HG03575 (cell line): Measurements from ENCODE around the gene MDM2.

ENCODE experiments used
- ATAC-seq: cut with Tn5 transposase; IDR thresholded peaks from one replicate; pipeline ENCODE4 v1.9.1; 2021; ENCODE audit not compliant: unreplicated experiment, insufficient number of reproducible peaks, low FRiP score; ENCODE audit errors: extremely low read depth

The MDM2 gene

GRCh38 chr12:68864604-68865003 lies 56.6 kb downstream of the MDM2 start:
- ATAC-seq = no peak

DNA sequence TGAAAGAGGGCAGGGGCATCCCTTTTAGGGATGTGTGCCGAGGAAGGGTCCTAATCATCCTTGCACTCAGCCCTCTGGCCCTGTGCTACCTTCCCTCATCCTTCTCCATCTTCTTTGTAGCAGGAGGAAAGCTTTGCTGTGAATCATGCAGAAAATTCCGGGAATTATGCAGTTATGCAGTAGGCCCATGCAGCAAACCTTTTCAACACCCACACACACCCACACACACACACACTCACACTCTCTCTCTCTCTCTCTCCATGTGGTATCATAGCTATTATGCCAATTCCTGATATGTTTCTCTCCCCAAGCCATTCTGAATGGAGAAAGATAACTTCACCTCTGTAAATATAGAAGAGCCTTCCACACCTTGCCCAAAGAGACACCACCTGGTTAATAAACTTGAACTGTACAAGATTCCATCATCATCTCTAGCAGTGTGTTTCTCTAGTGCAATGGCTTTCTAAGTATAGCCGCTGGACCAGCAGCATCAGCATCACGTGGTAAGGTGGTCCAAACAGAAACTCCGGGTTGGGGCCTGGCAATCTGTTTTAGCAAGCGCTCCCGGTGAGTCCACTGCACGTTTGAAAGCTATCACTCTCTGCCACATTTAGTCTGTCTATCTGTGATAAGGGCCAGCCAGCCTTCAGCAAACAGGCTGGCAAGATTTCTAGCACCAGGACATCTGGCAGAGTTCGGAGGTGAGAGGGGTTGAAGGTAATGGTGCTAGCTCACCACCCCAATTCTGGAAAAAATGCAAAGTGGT lies 57.6 kb downstream of the MDM2 start:
- no peak for ATAC-seq

DNA sequence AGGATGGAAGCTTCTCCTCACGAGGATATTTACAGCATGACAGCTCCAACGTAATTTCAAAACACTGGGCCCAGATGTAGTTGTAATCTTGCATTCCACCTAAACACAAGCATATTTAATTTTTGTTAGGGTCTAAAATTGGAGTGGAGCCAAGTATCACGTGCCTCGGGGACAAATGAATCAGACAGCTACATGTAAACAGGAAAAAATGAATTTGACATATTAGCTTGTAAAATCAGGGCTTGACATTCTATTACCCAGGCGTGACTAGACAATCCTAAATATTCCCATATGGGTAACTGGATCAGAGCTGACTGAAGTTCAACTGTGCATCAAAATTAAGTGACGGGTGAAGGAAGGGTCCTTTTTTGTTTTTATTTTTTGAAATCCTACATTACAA lies 59.0 kb downstream of the MDM2 start:
- ATAC-seq = no peak

- no peak for ATAC-seq
These were observed 59.6 kb downstream of the MDM2 start for GRCh38 chr12:68867606-68868005.

DNA sequence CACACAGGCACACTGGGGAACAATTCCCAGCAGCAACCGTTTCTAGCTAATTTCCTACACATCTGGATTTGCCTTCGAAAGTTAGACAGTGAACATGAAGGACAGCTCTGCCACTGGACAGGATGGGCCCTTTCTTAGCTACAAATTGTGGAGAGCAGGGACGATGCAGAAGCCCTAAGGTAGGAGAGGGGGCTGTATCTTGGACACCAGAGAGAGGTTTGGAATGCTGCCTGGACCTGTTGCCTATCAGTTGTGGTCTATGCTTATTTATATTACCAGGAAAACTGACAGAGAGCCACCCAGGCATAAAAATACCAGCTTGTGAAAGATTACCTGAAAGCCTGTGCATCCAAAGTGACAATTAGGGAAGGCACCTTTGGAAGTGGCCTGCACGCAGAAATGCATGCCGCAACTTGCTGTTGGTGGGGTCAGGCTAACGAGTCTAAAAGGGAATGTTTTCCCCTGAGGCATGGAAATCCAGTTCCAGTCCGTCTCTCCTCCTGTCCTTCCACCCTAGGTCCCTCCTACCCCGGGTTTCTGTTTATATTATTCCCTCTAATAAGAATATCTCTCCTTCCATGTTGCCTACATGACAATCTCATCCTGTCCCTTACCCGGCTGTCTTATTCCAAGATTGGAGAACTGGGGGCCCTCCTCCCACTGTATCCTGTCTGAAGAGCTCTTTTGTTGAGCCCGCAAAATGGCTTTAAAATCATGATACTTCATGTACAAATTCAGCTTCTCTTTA lies 60.2 kb downstream of the MDM2 start:
- no peak for ATAC-seq

DNA sequence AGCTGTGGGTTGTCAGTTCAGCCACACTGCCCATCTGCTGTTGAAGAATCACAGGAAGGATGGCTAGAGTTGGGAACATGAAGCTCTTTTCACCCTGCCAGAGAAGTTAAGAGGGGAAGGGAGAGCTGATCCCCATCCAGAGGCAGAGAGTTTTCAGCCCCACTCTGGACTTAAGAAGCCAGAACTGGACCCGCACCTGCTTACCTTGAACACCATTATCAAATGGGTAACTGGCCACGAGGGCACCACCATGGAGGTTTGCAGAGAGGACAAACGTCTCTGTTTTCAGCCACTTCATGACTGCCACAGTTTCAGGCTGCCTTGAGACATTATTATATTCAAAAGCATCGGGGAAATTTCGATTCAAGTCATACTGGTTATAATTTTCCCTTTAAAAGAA lies 62.0 kb downstream of the MDM2 start:
- ATAC-seq = no peak

GRCh38 chr12:68870443-68870842 lies 62.5 kb downstream of the MDM2 start:
- no peak for ATAC-seq

DNA sequence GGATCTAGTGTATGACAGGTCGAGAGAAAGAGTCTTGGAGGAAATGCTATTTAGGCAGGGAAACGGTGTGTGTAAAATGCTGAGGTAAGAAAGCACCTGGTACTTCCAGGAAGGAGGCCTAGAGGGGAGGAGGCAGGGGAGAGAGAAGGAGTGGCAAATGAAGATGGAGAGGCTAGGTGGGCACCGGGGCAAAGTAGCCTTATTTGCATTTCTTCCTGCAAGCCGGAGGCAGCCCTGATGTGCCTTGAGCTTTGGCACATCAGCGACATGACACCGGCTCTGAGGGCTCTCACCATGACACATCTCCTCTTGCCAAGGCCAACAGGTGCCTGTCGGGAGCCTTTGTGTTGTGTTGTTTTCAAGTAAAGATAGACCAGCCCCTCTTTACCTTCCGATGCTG lies 63.4 kb downstream of the MDM2 start:
- ATAC-seq = no peak

- ATAC-seq = no peak
These were observed 63.9 kb downstream of the MDM2 start for GRCh38 chr12:68871921-68872320.

DNA sequence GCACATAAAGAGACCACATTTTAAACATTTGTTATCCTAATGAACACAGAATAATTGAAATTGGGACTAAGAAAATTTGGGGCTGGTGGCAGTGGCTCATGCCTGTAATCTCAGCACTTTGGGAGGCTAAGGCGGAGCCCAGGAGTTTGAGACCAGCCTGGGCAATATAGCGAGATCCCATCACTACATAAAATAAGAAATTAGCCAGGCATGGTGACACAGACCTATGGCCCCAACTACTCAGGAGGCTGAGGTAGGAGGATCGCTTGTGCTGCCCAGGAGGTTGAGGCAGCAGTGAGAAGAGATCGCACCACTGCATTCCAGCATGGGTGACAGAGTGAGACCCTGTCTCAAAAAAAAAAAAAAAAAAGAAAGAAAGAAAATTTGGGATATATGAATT lies 65.3 kb downstream of the MDM2 start:
- no peak for ATAC-seq

- no peak for ATAC-seq
These were observed 68.5 kb downstream of the MDM2 start for GRCh38 chr12:68876461-68876860.

DNA sequence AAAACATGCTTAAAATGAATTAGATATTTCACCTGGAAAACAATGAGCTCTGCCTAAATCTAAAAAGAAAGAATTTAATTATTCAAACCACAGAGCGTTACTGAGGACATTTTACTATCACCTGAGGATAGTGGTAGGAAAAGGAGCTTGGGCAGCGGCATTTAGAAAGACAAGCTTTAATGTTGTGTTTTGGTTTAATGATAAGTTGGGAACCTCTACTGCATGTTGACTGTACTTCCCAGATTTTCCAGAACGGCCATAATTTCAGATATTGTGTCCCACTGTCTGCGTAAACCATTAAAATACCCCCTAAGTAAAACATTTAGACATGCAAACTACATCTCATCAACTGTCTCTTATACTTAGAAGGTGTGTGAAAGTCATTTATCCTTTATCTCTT lies 69.6 kb downstream of the MDM2 start:
- no peak for ATAC-seq

- ATAC-seq = no peak
These were observed 70.3 kb downstream of the MDM2 start for GRCh38 chr12:68878283-68878682.

DNA sequence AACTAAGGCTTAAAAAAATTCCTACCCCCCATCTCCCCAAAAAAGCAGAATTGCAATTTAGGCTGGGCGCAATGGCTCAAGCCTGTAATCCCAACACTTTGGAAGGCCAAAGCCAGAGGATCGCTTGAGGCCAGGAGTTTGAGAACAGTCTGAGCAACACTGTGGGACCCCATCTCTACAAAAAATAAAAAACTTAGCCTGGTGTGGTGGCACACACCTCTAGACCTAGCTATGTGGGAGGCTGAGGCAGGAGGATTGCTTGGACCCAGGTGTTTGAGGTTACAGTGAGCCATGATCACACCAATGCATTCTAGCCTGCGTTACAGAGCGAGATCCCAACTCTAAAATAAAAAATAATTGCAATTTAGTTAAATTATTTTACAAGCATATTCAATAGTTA lies 70.9 kb downstream of the MDM2 start:
- ATAC-seq = no peak

DNA sequence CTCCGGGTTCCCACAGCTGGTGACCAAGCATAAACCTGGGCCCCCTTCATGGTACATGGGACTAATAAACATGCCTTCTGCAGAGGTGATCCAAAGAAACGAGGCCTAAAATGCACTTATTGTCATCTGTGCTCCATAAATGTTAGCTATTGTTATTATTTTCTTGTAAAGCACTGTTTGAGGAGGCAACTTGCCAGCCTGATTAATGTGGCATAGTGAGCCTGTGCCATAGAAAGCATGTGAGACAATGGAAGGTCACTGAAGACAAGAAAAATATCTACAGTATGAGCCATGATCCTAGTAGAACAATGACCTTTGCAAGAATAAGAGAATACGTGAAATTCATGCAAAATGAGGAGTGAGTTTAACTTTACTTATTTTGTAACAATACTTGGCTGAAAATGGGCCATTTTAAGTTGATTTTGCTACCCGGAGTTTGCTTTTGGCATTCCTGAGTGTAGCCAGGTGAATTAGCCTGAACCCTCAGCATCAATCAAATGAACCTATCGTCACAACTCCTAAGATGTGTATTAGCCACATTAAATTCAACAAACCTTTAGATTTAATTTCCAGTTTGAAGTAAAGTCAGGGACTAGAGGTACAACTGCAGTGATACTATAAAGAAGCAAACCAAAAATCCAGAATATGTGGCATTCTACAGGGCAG lies 72.8 kb downstream of the MDM2 start:
- no peak for ATAC-seq

DNA sequence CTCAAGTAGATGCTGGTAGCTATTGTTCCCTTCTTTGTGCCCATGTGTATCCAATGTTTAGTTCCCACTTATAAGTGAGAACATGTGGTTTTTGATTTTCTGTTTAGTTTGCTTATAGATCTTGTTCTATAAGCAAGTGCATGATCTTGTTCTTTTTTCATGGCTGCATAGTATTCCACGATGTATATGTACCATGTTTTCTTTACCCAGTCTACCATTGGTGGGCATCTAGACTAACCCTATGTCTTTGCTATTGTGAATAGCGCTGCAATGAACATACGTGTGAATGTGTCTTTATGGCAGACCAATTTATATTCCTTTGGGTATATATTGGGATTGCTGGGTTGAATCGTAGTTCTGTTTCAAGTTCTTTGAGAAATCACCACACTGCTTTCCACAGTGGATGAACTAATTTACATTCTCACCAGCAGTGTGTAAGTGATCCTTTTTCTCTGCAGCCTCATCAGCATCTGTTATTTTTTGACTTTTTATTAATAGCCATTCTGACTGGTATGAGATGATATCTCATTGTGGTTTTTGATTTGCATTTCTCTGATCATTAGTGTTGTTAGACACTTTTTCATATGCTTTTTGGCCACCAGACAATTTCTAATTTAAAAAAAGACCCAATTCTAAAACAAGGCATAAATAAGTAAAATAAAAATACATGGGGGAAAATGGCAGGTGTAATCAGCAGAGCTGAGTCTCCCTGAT lies 74.4 kb downstream of the MDM2 start:
- no peak for ATAC-seq

GRCh38 chr12:68883151-68883550 lies 75.2 kb downstream of the MDM2 start:
- ATAC-seq = no peak

DNA sequence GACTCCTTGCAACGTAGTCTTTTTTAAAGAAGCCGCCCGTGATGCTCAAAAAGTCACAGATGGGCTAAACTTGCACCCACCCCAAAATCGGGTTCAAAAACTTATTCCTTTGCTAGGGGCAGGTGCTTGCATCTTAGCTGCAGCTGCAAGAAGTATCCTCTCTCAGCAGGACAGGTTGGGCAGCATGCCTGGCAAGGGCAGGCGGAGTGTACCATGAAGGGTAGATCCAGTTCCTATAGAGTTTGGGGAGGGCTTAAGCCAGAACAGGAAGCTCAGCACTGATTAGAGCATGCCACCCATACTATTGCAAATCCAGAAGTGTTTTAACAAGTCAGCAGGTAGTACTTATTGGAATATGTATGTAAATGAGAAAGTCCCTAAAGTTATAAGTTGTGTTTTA lies 76.3 kb downstream of the MDM2 start:
- no peak for ATAC-seq

GRCh38 chr12:68885381-68885780 lies 77.4 kb downstream of the MDM2 start:
- no peak for ATAC-seq
